Caco-2 (cell line): ENCODE results near the gene RSPH1. TPM values are rescaled to one million over a fixed set of nuclear protein-coding genes. Genes with fewer than 3 reads are reported as not detected.

Experiments used
- BruUV-seq: library from RNA; stranded (reverse); fragments of 400-500 nt; replicated peaks from 2 replicates; lab custom pipeline; 2021; lab: Mats Ljungman, UMichigan
- CTCF ChIA-PET: fragments of 300-600 bp; sonication (Branson Sonifier 250); formaldehyde crosslinking; loops from one replicate; lab custom pipeline; 2022; ENCODE audit warnings: antibody characterized with exemption; lab: Charles Lee
- POLR2A ChIA-PET: fragments of 300-600 bp; sonication (Branson Sonifier 250); formaldehyde crosslinking; loops from one replicate; lab custom pipeline; 2022; ENCODE audit warnings: antibody characterized with exemption; lab: Charles Lee
- DNase-seq, 2 experiments: peaks; one replicate each; pipeline versions ENCODE4 v3.0.0 to v3.0.0-alpha.2; 2020 to 2022
- H3K27me3 ChIP-seq: replicated peaks from 2 replicates; pipeline ENCODE4 v1.6.0; 2011; ENCODE audit warnings: low read length; ENCODE audit not compliant: control insufficient read depth, insufficient read depth
- H3K36me3 ChIP-seq: 2 replicates; pipeline ENCODE4 v1.5.1; 2011; ENCODE audit warnings: low read length; ENCODE audit not compliant: control insufficient read depth, insufficient read depth
- H3K4me1 ChIP-seq: fragments of 250-450 bp; sonication (Bioruptor Pico); 2 replicates; pipeline ENCODE4 v1.5.1; 2020; ENCODE audit warnings: mild to moderate bottlenecking
- H3K4me3 ChIP-seq: 2 replicates; pipeline ENCODE4 v1.5.1; 2011; ENCODE audit warnings: low read depth, mild to moderate bottlenecking, control low read depth, low read length
- H3K9me3 ChIP-seq: fragments of 250-450 bp; sonication (Bioruptor Pico); 2 replicates; pipeline ENCODE4 v1.5.1; 2020; ENCODE audit warnings: mild to moderate bottlenecking, moderate library complexity
- H3K27ac Mint-ChIP-seq: one replicate; pipeline ENCODE4 v1.8.0; 2022; ENCODE audit warnings: mixed read lengths; ENCODE audit not compliant: unreplicated experiment
- H3K27me3 Mint-ChIP-seq: one replicate; pipeline ENCODE4 v1.8.0; 2022; ENCODE audit warnings: mixed read lengths; ENCODE audit not compliant: insufficient read depth, unreplicated experiment
- H3K36me3 Mint-ChIP-seq: one replicate; pipeline ENCODE4 v1.8.0; 2022; ENCODE audit warnings: mild to moderate bottlenecking, mixed read lengths; ENCODE audit not compliant: insufficient read depth, unreplicated experiment
- H3K4me1 Mint-ChIP-seq: one replicate; pipeline ENCODE4 v1.8.0; 2022; ENCODE audit warnings: low read depth, mixed read lengths; ENCODE audit not compliant: unreplicated experiment
- H3K4me3 Mint-ChIP-seq: one replicate; pipeline ENCODE4 v1.8.0; 2022; ENCODE audit warnings: mild to moderate bottlenecking, moderate library complexity, mixed read lengths; ENCODE audit not compliant: unreplicated experiment
- H3K9me3 Mint-ChIP-seq: one replicate; pipeline ENCODE4 v1.8.0; 2022; ENCODE audit warnings: mixed read lengths; ENCODE audit not compliant: unreplicated experiment
- CTCF ChIP-seq, 2 experiments: fragments of 200-600 bp in 1 of 2; IDR thresholded peaks; 1 replicate in 1 of 2; 2 replicates in 1 of 2; pipeline versions ENCODE4 v1.5.1 to v1.8.0; 2011 to 2022; ENCODE audit warnings: antibody characterized with exemption in 1 of 2, control low read depth in 1 of 2, inconsistent platforms in 1 of 2, low read depth in 1 of 2, low read length in 1 of 2, mild to moderate bottlenecking in 1 of 2, moderate library complexity in 1 of 2; ENCODE audit not compliant: insufficient read depth in 1 of 2, severe bottlenecking in 1 of 2, unreplicated experiment in 1 of 2
- intact Hi-C: fragments of 100-400 bp; cut with micrococcal nuclease; formaldehyde crosslinking; loops from one replicate; pipeline ENCODE4 v1.10.0; 2022; ENCODE audit not compliant: unreplicated experiment
- total RNA-seq: library from RNA; stranded (reverse); gene quantifications from 2 replicates; pipeline ENCODE4 v1.2.3, GENCODE V29; 2022

RSPH1 gene
- total RNA-seq, 1 experiment from 2014 or later: 0.23 TPM

GRCh38 chr21:42441963-42442362 lies 54.1 kb downstream of the RSPH1 start:
- H3K36me3 Mint-ChIP-seq: no peaks in the 10 kb centered on the region
- no peaks in the 10 kb centered on the region; the same call in 1 of the 2 replicates for H3K27me3 ChIP-seq
- H3K4me1 ChIP-seq: no peaks in the 10 kb centered on the region
- no peaks in the 10 kb centered on the region for H3K36me3 ChIP-seq
- H3K9me3 Mint-ChIP-seq: no peaks in the 10 kb centered on the region
- H3K27ac Mint-ChIP-seq: no peak overlapping the region
- no peaks in the 10 kb centered on the region for H3K9me3 ChIP-seq
- TF ChIP-seq CTCF (IDR thresholded peaks at IDR 0.05; ENCODE audit: insufficient read depth in 1 of 2, low read depth in 1 of 2, low read length in 1 of 2, severe bottlenecking in 1 of 2, unreplicated experiment in 1 of 2): no peak
- no peaks in the 10 kb centered on the region for H3K27me3 Mint-ChIP-seq
- H3K4me3 Mint-ChIP-seq: no peak overlapping the region
- ChIA-PET POLR2A (no interaction called here), CTCF (no interaction called here)
- DNase-seq: no peak
- no peaks in the 10 kb centered on the region for H3K4me1 Mint-ChIP-seq
- H3K4me3 ChIP-seq: no peak overlapping the region
- BruUV-seq: no TSS peak
- intact Hi-C loops: no loop called here

GRCh38 chr21:42440187-42440792 lies 55.7 kb downstream of the RSPH1 start:
- BruUV-seq: no TSS peak

More at GRCh38 chr21:42440187-42440792, 55.7 kb downstream of the RSPH1 start:
- Histone ChIP-seq H3K9me3 (no peaks in the 10 kb centered on the region), H3K36me3 (no peaks in the 10 kb centered on the region), H3K27me3 (no peaks in the 10 kb centered on the region), H3K4me1 (no peaks in the 10 kb centered on the region), H3K4me3 (no peak overlapping the region)
- H3K27ac Mint-ChIP-seq: no peak overlapping the region
- H3K9me3 Mint-ChIP-seq: no peaks in the 10 kb centered on the region
- no peak overlapping the region for H3K4me3 Mint-ChIP-seq
- intact Hi-C loops: no loop called here
- ChIA-PET POLR2A (no interaction called here), CTCF (no interaction called here)
- no peaks in the 10 kb centered on the region for H3K4me1 Mint-ChIP-seq
- peaks cover 5% of the 10 kb centered on the region for H3K27me3 Mint-ChIP-seq
- no peak for TF ChIP-seq CTCF (IDR thresholded peaks at IDR 0.05; ENCODE audit: insufficient read depth in 1 of 2, low read depth in 1 of 2, low read length in 1 of 2, severe bottlenecking in 1 of 2, unreplicated experiment in 1 of 2)
- no peak for DNase-seq
- H3K36me3 Mint-ChIP-seq: no peaks in the 10 kb centered on the region
